ENCODE results near the gene IL12RB1.
"Not testable (repeated sequence)": the region's sequence is repeated elsewhere in the genome, so short reads cannot be mapped to it uniquely, and the experiment has no call there.

The IL12RB1 gene

DNA sequence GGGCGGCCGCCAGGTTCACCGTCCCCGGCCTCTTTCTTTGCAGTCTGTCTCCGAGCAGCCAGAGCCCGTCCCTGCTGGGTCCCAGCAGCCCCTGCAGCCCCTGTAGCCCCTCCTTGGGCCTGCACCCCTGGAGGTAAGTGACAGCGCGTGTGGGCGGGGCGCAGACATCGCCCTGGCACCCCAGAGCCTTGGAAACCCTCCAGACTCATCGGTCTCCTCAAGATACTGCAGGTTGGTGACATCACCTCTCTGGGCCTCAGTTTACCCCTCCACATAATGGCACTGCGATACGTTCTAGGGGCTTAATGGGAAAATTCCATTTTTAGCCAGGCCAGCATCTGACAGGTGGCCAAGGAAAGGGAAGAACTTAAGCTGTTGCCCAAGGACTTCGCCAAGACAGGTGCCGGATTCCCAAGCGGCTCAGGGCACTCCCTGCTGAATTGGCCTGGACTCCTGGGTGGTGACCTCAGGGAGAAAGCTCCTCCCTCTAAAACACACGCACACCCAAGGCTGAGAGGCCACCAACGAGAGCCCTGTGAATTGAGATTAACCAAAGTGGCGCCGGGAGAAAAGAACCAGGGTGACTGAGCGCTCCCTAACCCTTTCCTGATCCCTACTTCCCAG lies 24.0 kb upstream of the IL12RB1 start:
- DNase-seq, result no peak

DNA sequence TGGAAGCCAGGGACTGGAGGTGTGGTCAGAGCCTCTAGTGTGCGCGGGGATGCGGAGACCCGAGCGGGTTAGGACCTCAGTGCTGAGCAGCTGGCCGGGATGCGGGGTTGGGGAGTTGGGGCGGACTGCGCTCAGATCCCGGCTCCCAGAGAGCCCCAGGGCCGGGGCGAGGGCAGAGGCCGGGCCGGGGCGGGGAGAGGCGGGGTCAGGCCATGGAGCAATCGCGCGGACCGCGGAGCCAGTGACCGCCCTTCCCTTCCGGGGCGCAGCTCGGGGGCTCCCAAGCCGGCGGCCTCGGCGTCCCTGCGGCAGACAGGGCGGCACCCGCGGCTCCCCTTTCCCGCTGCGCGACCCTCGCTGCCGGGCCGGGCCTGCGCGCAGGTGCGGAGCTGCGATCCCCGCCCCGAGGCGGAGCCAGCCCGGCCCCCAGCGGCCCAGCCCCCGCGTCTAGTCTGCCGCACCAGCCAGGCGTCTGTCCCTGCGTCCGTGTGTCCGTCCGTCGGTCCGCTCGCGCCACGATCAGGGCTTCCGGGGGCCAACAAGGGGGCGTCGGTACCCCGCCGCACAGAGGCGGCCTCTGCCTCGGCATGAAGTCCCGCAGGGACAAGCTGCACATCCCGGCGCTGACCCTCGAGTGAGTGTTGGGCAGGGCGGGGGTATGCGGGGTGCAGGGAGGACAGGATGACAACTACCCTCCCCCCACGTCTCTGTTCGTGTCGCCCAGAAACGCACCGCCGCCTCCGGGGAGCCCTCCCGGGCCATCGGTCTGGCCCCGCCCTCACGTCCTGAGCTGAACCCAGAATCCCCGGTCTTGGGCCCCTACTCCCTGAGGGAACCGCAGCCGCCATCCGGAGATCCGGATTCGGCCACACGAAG lies 23.2 kb upstream of the IL12RB1 start:
- peak; percentile 50 to 57 for DNase-seq

DNA sequence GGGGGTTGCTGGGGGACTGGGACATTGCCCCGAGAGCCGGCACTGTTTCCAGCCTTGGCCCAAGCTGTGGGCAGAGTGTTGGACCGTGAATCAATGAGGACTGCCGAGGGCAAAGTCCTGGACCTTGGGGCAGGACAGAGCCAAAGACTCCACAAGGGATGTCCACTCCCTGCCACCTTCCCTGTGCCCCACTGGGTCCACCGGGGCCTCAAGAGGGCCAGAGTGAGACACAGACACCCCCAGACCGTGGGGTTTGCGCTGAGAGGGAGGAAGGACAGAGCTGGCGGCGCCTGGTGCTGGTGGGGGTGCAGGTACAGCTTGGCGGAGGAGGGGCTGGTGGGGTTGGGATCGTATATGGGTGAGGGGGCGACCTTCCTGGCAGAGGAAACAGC lies 22.6 kb upstream of the IL12RB1 start:
- DNase-seq, result no peak

DNA sequence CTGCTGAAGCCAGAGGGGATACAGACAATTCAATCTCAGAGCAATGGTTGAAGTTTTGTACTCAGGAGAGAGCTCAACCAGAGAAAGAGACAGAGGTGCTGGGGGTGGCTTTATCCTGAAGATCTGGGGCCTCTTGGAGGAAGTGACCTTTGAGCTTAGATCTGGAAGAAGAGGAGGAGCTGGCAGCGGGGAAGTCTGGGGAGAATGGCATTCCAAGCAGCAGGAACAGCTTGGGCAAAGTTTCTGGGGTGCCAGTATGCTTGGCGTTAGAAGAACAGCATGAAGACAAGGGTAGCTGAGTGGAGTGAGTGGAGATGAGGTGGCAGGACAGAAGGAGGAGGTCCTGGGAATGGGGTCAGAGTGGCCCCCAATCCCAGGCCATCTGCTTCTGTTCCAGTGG lies 22.2 kb upstream of the IL12RB1 start:
- no peak for DNase-seq

DNA sequence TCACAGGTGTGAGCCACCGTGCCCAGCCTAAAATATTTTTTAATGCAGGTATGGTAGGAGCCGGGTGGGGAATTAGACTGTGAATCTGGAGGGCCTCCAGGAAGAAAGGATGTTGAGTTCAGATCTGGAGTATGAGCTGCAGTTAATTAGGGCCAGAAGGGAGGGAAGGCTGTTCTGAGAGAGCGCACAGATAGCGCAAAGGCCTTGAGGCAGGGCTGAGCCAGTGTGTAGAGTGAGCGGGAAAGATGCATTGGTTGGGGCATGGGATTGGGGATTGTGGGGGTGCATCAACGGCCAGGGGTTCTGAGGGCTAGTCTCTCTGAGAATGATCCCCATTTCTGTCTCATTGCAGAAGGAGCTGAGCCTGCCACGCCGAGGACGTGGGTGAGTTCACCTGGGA lies 20.5 kb upstream of the IL12RB1 start:
- no peak for DNase-seq

DNA sequence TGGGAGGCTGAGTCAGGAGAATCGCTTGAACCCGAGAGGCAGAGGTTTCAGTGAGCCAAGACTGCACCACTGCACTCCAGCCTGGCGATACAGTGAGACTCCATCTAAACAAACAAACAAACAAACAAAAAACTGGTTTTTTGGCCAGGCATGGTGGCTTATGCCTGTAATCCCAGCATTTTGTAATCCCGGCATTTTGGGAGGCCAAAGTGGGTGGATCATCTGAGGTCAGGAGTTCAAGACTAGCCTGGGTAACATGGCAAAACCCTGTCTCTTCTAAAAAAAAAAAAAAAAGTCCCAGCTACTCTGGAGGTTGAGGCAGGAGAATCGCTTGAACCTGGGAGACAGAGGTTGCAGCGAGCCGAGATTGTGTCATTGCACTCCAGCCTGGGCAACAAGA lies 18.5 kb upstream of the IL12RB1 start:
- DNase-seq, result not testable (repeated sequence)

DNA sequence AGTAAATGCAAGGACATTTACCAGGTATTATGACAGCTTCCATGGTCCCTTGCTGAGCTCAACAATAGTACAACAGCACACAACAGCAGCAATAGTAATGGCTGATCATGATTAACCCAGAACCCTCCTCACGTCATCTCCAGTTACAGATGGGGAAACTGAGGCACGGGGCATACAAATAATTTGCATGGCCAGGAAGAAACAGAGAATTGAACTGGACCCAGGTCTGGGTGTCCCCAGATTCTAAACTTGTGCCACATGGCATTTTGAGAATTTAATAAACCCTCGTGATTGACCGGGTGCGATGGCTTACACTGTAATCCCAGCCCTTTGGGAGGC lies 18.0 kb upstream of the IL12RB1 start:
- DNase-seq, result no peak

DNA sequence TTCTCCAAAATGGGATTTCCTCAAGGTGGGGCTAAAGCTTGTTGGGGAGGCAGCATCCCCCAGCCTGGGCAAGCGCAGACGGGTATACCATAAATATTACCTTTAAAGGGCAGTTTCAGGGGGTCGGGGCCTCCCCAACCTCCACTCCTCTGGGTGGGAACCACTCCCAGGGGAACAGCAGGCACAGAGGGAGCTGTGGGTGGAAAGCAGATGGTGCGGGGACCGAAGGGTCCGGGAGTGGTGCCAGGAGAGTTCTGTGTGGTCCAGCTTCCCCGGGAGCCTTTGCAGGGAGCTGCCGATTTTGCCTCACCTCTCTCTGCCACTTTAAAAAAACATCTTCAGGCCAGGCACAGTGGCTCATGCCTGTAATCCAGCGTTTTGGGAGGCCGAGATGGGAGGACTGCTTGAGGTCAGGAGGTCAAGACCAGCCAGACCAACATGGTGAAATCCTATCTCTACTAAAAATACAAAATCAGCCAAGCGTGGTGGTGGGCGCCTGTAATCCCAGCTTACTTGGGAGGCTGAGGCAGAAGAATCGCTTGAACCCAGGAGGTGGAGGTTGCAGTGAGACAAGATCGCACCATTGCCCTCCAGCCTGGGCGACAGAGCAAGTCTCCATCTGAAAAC lies 16.3 kb upstream of the IL12RB1 start:
- no peak for DNase-seq

DNA sequence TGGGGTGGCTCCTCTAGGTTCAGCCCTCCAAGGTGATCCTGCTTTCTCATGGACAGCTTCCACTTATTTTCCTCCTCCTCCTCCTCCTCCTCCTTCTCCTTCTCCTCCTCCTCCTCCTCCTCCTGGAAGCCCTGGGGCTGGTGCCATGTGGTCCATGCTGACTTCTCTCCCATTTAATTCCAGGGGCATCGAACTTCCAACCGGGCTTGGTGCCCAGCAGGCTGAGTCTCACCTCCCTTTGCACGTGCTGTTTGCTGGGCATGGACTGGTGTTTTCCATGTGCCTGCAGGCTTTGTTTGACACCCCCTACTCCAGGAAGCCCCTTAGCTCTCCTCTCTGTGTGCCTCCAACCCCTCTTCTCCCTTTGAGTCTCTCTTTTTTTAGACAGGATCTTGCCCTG lies 14.5 kb upstream of the IL12RB1 start:
- DNase-seq, result no peak

DNA sequence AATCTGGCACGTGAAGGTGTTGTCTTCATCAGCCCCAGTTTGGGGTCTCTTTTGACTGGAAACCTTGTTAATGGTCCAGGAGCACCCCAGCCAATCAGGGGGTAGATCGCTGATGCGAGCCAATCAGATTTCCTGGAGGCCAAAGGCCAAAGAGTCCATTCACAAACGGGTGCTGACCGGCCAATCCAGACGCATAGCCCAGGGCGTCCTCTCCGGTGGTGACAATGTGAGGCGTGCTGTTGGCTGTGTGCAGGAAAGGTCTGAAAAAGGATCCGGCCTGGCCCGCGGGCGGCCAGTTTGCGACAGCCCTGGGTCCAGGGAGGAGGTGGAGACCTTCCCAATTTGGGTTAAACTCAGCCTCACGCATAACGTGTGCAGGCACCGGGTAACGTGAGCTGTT lies 14.0 kb upstream of the IL12RB1 start:
- DNase-seq, result no peak

DNA sequence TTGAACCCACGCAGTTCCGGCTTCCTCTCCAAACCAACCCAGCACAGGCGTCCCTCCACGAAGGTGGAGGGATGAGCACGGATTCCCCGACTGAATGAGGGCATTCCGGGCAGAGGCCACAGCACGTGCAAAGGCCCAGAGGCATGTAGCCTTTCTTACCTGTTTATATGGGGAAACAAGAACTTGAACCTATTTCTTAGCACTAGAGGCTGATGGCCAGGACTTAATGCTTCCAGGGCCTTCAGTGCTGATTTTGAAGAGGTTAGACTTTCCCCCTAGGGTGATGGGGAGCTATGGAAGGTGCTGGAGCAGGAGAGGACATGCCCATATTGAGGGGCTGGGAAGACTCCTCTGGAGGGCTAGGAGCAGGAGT lies 12.9 kb upstream of the IL12RB1 start:
- DNase-seq, result no peak

DNA sequence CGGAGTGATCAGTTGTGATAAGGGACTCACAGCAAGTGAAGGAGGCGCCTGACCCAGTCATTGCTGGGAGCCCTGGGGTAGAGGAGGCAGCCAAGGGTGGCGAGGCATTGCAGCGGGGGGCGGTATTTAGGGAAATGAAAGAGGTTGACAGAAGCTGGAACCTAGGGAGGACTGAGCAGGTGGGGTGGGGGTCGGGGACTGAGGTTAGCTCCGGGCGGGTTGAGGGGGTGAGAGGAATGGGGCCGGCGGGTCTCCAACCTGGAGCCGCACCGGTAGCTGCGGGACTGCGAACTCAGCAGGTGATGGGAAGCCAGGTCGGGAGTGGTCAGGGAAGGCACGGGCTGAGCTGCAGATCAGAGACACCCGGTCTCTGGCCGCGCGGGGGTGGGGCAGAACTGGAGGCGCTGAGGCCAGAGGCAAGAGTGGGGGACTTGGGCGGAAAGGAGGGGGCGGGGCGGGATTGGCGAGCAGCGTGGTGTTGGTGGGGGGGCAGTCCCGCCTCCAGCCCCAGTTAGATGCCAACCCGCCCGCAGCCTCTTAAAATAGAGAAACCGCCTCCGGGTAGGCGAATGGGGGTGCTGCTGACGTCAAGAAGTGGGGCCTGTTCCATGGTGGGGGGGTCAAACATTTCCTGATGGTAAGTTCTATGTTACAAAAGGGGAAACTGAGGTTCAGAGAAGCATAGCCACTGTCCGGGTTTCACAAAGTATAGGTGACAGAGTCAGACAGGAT lies 12.3 kb upstream of the IL12RB1 start:
- DNase-seq, result peak in 1 of 2 donors; percentile 40

DNA sequence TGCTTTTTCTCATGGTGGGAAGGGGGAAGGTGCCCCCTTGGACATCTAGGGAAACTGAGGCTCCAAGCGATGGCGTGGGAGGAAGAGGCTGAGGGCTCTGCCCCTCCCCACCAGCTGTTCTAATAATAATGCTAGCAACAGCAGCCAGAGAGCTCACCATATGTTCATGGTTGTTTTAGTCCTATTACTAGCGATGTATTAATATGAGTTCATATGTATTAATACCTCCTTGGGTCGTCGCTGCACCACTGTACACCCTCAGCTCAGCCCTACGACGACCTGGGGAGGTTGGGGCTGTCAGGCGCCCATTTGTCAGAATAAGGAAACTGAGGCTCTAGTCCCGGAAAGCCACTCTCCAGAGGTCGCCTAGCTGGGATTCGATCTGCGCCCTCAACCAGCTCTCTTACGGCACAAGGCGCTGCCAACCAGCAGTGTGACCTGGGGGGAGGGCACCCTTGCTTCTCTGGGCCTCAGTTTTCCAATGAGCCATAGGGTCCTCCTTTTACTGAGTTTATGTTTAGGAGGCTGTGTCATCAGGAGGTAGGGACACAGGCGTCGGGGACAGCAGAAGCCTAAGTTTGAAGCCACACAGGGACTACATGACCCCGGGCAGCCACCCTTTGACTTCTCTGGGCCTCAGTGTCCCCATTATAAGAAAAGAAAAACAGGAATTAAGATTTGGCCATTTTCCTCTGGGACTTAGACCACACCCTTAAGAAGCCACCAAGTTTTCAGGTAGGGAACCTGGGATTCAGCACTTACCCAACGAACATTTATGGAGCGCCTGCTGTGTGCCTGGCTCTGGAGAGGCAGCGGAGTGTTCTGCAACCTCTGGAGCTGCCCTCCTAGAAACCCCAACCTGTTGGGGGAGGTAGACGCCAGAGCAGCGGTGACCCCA lies 11.5 kb upstream of the IL12RB1 start:
- DNase-seq, result no peak

DNA sequence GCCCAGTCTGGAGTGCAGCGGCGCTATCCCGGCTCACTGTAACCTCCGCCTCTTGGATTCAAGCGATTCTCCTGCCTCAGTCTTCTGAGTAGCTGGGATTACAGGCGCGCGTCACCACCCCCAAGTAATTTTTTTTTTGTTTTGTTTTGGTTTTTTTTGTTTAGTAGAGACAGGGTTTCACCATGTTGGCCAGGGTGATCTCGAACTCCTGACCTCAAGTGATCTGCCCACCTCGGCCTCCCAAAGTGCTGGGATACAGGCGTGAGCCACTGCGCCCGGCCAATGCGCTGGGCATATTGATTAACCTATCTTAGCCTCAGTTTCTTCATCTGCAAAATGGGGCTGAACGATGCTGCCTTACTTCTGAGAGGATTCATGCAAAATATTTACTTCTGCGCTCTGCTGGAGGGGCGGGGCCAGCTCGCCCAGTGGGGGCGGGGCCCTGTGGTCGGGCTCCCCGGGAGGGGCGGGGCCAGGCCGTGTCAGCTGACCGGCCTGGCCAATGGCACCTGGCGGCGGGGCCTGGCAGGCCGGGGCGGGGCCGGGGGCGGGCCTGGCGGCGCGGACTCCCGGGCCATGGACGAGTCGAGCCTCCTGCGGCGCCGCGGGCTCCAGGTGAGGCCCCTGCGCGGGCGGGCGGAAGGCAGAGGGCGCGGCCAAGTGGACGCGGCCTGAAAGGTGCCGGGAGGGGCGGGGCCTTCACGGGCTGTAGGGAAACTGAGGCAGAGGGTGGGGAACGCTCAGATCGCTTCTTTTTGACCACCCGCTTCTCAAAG lies 10.7 kb upstream of the IL12RB1 start, which contains the start of gene MAST3:
Gene MAST3, plus strand, starts transcription at position 562 of the 776 bp plus-strand sequence. Its CDS starts 15 bp downstream, at position 577.
- DNase-seq, result peak; percentile 91 to 93

DNA sequence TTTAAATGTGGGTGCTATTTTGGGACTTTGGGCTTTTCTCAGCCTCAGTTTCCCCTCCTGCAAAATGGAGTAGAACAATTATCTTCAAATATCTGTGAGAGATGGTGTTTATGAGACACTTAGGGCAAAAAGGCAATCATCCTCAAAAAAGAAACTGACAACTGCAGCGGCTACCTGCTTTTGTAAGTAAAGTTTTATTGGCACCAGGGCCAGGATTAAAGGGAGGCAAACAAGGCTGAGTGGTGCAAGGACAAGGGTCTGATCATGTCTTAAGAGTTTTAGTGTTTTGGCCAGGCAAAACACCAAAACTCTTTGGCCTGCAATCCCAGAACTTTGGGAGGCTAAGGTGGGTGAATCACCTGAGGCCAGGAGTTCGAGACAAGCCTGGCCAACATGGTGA lies 9.5 kb upstream of the IL12RB1 start:
- no peak for DNase-seq

DNA sequence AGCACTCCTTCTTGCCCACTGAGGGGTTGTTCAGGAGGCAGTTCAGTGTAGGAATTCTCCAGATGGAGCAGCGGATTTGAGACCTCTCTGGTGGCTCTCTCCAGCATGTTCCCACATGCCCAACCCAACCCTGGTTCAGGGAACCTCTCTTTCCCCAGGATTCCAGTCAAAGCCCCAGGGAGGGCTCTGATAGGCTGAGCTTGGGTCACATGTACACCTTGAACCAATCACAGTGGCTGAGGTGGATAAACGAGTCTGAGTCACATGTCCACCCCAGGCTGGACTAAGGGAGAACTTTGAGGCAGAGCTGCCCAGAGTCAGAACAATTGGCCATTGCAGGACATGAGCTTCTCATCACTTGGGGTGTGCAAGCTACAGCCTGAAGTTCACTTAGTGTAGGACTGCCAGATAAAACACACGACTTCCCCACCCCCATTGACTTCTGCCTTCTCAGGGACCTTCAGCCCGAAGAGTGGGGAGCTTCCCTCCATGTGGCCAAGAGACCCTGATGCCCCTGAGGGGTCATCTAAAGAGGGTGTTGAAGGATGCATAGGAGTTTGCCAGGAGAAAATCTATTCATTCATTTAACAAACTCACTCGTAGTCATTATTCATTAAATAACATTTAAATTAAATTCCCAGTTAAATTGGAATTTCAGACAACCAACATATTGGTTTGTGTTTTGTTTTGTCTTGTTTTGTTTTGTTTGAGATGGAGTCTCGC lies 6.9 kb upstream of the IL12RB1 start:
- DNase-seq, result peak in 1 of 2 donors; percentile 17

DNA sequence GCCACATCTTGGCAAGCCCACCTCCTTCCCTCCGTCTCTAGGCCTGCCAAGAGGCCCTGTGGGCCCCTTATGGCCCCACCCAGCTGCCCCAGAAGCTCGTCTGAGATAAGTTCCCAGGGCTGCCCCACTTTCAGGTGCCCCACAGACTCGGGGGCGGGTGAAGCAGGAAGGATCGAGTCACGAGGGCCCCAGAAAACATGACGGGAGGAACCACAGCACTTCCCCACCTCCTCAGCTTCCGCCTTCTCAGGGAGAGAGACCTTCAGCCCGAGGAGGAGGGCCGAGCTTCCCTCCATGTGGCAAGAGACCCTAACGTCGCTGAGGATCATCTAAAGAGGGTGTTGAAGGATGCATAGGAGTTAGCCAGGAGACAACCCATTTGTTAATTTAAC lies 4.5 kb upstream of the IL12RB1 start:
- peak; percentile 87 to 91 for DNase-seq

DNA sequence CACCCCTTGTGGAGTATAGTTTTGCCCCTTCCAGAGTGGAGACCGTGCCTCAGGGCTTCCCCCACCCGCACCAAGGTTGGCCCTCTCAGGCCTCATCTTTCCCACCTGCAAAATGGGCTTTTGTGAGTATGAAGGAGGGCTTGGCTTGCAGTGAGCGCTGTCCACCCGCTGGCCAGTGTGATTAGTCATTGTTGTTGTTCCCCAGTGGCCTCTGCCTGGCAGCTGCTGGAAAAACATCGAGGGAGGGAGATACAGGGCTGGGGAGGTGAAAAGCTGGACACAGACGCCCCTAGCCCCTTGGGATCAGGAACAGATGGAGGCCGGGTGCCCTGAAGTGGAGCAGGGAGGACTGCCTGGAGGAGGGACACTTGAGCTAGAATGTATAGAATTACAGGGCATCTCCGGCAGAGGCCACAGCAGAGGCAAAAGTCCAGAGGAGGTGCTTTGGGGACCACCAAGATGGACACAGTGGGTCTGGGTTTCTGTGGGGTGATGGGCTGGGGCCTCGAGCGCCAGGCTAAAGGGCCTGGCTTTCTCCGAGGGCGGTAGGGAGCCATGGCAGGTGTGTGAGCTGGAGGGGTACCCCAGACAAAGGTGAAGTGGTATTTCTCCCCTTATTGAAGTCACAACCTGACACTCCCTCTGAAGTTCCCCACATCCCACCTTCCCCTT lies 3.9 kb upstream of the IL12RB1 start:
- DNase-seq, result peak; percentile 25 to 45

DNA sequence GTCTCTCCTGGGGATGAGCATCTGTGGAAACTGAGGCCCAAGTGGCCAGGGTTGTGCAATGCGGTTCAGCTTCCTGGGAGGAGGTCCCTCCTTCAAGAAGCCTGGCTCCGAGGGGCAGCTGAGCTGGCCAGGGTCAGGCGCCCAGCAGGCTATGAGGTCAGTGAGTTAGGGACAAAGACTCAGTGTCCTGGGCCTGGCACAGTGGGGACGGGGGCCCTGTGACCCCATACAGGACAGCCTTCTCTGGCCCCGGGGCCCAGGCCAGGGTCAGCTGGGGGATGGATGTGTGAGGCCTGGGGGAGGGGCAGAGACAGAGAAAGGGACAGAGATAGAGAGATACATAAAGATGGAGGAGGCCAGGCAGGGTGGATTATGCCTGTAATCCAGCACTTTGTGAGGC lies 3.0 kb upstream of the IL12RB1 start:
- no peak for DNase-seq

DNA sequence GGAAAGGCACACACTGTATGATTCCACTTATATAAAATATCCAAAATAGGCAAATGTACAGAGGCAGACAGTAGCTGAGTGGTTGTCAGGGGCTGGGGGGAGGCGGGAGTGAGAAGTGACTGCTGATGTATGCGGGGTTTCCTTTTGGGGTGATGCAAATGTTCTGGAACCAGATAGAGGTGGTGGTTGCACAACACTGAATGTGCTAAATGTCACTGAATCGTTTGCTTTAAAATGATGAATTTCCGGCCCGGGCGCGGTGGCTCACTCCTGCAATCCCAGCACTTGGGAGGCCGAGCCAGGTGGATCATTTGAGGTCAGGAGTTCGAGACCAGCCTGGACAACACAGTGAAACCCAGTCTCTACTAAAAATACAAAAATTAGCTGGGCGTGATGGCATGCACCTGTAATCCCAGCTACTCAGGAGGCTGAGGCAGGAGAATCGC lies 2.4 kb upstream of the IL12RB1 start:
- peak; percentile 79 to 82 for DNase-seq

Measured in inflammatory macrophage (primary cell).